GM19351 (cell line): ENCODE results near the gene UBXN11.
A peak's percentile ranks its signal among the peaks of the same experiment; 100 is the strongest.

Experiments
- ATAC-seq: cut with Tn5 transposase; IDR thresholded peaks from one replicate; pipeline ENCODE4 v1.9.1; 2021; ENCODE audit warnings: mild to moderate bottlenecking, moderate library complexity; ENCODE audit not compliant: unreplicated experiment

The UBXN11 gene

GRCh38 chr1:26306290-26307229, at the start of gene UBXN11:
TSS of gene UBXN11 (minus strand) at chr1:26306636. CDS start at chr1:26302883, 3,753 bp downstream.
- peak; percentile 98 for ATAC-seq

GRCh38 chr1:26356106-26356505, 49.7 kb upstream of the UBXN11 start:
- ATAC-seq, result no peak

GRCh38 chr1:26354972-26355371, 48.5 kb upstream of the UBXN11 start:
- no peak for ATAC-seq

GRCh38 chr1:26353976-26354820, 47.8 kb upstream of the UBXN11 start, which contains the start of gene CRYBG2:
TSS of gene CRYBG2 (minus strand) at chr1:26354130. CDS start at chr1:26346657, 7,473 bp downstream.
- ATAC-seq, result no peak

DNA sequence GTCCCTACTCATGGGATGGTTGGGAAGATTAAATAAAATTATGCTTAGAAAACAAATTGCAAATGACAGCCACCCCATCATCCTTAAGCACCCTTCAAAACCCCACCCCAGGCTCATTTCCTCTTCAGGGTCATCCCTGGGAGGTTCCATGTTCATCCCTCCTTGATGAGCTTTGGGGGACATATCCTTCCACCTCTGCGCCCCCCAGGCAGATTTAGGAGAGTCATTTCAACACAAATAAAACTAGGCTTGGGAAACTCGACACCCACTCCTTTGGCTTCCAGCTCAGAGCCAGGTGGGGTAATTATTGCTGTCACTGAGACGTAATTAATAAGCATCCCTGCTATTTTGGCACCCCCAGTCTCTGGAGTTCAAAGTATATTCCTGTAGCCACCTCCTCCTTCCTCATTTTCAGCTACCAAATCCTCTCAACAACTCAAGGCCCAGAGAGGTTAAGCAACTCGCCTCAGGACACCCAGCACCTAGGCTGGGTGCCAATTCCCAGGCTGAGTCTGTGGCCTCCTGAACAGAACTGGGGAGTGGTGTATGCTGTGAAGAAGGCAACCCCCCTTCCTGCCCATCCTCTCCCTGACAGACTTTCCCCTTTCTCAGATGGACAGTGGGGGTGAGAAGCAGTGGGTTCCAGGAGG, 46.9 kb upstream of the UBXN11 start:
- no peak for ATAC-seq

GRCh38 chr1:26352338-26352679, 45.9 kb upstream of the UBXN11 start:
- no peak for ATAC-seq

- no peak for ATAC-seq
Measured at GRCh38 chr1:26351590-26352337, 45.3 kb upstream of the UBXN11 start.

DNA sequence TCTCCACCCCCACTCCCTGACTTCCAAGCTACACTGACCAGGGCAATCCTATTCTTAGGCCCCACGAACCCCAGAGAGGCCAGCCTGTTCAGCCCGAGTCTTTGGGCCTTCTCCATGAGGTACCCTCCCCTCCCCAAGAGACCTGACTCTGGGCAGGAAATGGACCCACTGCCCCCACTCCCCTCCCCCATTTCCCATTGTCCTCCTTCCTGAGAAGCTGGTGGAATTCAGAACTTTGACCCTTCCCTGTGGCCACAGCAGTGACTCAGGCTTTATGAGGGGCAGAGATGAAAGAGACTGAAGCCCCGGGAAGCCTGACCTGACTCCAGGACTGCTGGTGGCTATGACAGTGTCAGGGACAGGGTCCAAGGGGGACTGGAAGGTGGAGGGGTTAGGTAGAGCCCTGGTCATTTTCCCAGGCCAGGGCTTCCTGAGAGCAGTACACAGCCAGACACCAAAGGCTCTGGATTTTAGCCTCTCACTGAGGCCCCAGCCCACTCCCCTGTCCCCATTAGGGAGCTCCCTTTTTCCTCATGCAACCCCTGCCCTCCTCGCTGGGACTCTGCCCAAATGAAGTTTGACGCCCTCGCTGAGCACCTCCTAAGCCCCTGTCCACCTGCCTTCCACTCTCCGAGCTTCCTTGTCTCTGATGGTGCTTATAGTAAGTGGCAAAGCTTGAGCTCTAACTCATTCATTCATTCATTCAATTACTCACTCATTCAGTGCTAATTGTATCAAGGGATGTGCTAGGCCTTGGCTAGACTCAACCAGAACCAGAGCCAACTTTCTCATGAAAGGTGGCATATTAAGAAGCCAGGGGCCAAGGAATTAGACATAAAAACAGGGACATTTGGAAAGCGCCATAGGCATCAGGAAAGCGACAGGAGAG, 44.5 kb upstream of the UBXN11 start:
- no peak for ATAC-seq

DNA sequence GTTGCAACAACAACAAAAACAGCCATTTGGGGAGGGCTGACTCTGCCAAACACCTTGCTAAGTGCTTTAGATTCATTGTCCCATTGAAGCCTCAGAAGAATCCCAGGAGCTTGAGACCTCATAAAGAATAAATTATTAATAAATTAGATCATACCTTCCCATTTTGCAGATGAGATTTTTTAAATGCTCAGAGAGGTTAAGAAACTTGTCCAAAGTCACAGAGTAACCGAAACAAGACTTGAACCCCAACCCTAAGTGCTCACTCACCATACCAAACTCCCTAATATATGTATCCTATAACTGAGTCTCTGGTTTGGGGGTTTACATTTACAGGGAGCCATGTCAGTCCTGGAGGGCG, 43.9 kb upstream of the UBXN11 start:
- ATAC-seq, result no peak

DNA sequence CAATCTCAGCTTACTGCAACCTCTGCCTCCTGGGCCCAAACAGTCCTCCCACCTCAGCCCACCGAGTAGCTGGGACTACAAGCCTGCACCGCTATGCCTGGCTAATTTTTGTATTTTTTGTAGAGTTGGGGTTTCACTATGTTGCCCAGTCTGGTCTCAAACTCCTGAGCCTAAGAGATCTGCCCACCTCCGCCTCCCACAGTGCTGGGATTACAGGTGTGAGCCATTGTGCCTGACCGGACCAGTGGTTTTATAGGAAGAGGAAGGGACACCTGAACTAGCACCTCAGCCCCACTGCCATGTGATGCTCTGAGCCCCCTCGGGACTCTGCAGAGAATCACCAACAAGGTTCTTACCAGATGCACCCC, 43.4 kb upstream of the UBXN11 start:
- ATAC-seq, result no peak

GRCh38 chr1:26349188-26349876, 42.9 kb upstream of the UBXN11 start:
- ATAC-seq, result no peak

DNA sequence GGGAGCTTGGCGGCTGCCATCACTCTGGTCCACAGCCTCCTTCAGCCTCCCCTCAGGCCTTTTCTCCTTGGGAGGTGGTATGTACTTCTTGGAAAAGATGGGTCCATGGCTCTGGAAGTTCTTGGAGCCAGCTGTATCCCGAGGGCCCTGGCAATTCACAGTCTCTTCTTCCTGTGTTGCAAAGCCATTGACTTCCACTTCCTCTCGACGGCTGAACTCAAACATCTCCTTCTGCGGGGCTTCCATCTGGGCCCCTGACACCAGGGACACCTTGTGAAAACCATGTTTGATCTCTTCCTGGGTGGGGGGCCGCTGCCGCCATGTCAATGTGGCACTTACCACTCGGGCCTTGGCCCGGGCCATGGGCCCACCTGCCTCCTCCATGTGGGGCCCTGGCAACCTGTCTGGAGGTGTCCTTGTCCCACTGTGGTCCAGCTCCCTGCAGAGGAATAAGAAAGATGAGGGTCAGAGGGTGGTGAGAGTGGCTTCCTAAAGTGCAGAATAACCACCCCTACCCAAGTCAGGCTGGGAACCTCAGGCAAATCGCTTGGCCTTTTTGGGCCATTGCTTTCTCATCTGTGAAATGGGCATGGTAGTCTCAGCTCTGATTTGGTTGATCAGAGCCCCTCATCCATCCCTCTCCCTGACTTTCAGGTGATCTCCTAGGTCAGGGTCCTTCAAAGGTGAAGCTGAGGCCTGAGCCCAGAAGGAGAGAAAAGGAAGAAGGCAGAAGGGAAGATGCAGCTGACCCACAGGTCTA, 40.0 kb upstream of the UBXN11 start:
- ATAC-seq, result no peak

DNA sequence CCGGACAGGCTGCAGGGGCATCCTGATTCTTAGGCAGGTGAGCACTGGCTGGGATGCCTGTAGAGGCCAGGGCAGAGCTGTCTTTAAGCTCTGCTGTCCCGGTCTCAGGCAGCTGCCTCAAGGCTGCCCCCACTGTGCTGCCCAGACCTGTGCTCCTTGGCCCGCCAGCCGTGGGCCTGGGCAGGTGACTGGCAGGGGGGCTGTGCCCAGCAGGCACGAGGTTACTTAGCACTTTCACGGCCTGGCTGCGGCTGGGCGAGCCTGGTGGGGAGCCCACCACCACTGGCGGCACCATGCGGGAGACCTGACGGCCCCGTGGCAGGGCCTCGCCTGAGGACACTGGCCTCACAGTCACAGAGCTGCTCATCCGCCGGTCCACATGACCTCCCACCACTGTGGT, 39.3 kb upstream of the UBXN11 start:
- no peak for ATAC-seq

GRCh38 chr1:26344147-26344920, 37.9 kb upstream of the UBXN11 start:
- no peak for ATAC-seq

DNA sequence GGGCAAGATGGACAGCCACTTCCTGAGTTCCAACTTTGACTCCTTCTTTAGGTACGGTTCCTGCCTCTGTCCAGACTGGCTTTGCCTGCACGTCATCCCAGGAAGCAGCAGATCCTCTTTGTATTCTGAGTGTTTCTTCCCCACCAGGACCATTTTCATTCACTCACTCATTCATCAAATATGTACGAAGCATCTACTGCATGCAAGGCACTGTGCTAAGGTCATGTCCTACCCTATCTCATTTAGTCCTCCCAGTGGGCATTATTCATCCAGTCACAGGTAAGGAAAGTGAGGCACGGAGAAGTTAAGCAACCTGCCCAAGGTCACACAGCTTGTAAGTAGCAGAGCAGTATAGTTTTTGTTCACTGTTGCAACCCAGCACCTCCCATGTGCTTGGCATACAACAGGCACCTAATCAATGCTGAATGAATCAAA, 33.6 kb upstream of the UBXN11 start:
- ATAC-seq, result no peak

GRCh38 chr1:26338670-26339069, 32.2 kb upstream of the UBXN11 start:
- ATAC-seq, result no peak

- no peak for ATAC-seq
Measured at GRCh38 chr1:26337625-26338024, 31.2 kb upstream of the UBXN11 start.

- no peak for ATAC-seq
Measured at GRCh38 chr1:26337206-26337535, 30.7 kb upstream of the UBXN11 start.
